Panc1 (cell line): ENCODE results near the gene ALOX15B. TPM values are rescaled to one million over a fixed set of nuclear protein-coding genes. Genes with fewer than 3 reads are reported as not detected.

Experiments used
- ATAC-seq: fragments of 200-7000 bp; cut with Tn5 transposase; 2 replicates; pipeline ENCODE4 v1.9.1; 2020; ENCODE audit warnings: mild to moderate bottlenecking, moderate library complexity
- BruUV-seq: library from RNA; stranded (reverse); fragments of 400-500 nt; replicated peaks from 2 replicates; lab custom pipeline; 2021; lab: Mats Ljungman, UMichigan
- CTCF ChIA-PET: fragments of 300-600 bp; sonication (Branson Sonifier 250); formaldehyde crosslinking; loops from one replicate; lab custom pipeline; 2022; ENCODE audit warnings: antibody characterized with exemption; lab: Charles Lee
- POLR2A ChIA-PET: fragments of 300-600 bp; sonication (Branson Sonifier 250); formaldehyde crosslinking; loops from one replicate; lab custom pipeline; 2022; ENCODE audit warnings: antibody characterized with exemption; lab: Charles Lee
- DNase-seq: peaks from one replicate; pipeline ENCODE4 v3.0.0-alpha.2; 2010; ENCODE audit warnings: low read depth, low spot score
- H3K27ac ChIP-seq: 2 replicates; pipeline ENCODE4 v1.5.1; 2011; ENCODE audit warnings: mild to moderate bottlenecking, low read length, inconsistent platforms
- H3K27me3 ChIP-seq: fragments of 200-500 bp; sonication (Bioruptor generic); 2 replicates; pipeline ENCODE4 v1.6.0; 2014; ENCODE audit warnings: low read length, inconsistent platforms; ENCODE audit not compliant: control insufficient read depth, insufficient read depth
- H3K36me3 ChIP-seq: fragments of 200-500 bp; sonication (Bioruptor generic); 2 replicates; pipeline ENCODE4 v1.5.1; 2014; ENCODE audit warnings: inconsistent platforms, mild to moderate bottlenecking, low read length, moderate library complexity; ENCODE audit not compliant: control insufficient read depth, insufficient read depth
- H3K4me1 ChIP-seq: 2 replicates; pipeline ENCODE4 v1.5.1; 2011; ENCODE audit warnings: inconsistent platforms, mild to moderate bottlenecking, low read length, moderate library complexity; ENCODE audit not compliant: control insufficient read depth, insufficient read depth
- H3K4me3 ChIP-seq, 2 experiments: 2 replicates each; pipeline ENCODE4 v1.5.1; 2011 to 2012; ENCODE audit warnings: low read depth in 2 of 2, low read length in 2 of 2, mild to moderate bottlenecking in 2 of 2, inconsistent platforms in 1 of 2, moderate library complexity in 1 of 2
- H3K9me3 ChIP-seq: fragments of 200-500 bp; sonication (Bioruptor generic); 2 replicates; pipeline ENCODE4 v1.5.1; 2014; ENCODE audit warnings: low read depth, mild to moderate bottlenecking, inconsistent platforms, low read length, moderate library complexity; ENCODE audit not compliant: control insufficient read depth, insufficient read depth
- POLR2AphosphoS5 ChIP-seq: IDR thresholded peaks from 2 replicates; pipeline ENCODE4 v1.6.1; 2012; ENCODE audit warnings: mild to moderate bottlenecking, low read depth, low read length, moderate library complexity
- SIN3A ChIP-seq: IDR thresholded peaks from 2 replicates; pipeline ENCODE4 v1.6.1; 2012; ENCODE audit warnings: low read depth, mild to moderate bottlenecking, low read length, moderate library complexity, borderline replicate concordance; ENCODE audit not compliant: insufficient read depth
- TCF7L2 ChIP-seq: IDR thresholded peaks from 2 replicates; pipeline ENCODE4 v1.6.1; 2011; ENCODE audit warnings: mild to moderate bottlenecking, low read depth, low read length, inconsistent platforms
- in situ Hi-C: cut with HindIII; loops from 2 replicates; pipeline ENCODE4 v1.10.0; 2016; ENCODE audit warnings: low sequenced_read_pairs, low pct_unique_long_range_greater_than_20kb
- intact Hi-C: fragments of 100-400 bp; cut with micrococcal nuclease; formaldehyde crosslinking; loops from one replicate; pipeline ENCODE4 v1.10.0; 2022; ENCODE audit not compliant: unreplicated experiment
- total RNA-seq: library from RNA; stranded (reverse); gene quantifications from one replicate; pipeline ENCODE4 v1.2.1, GENCODE V29; 2021; ENCODE audit not compliant: unreplicated experiment
- TF ChIP-seq, protein P1 (sequence below), 2 experiments: IDR thresholded peaks; 2 replicates each; pipeline ENCODE4 v1.6.1; 2011 to 2012; ENCODE audit warnings: low read depth in 2 of 2, control low read depth in 1 of 2, low read length in 1 of 2, mild to moderate bottlenecking in 1 of 2, moderate library complexity in 1 of 2; ENCODE audit not compliant: insufficient read depth in 1 of 2
- TF ChIP-seq, protein P2 (sequence below): fragments of 450-650 bp; IDR thresholded peaks from 2 replicates; pipeline ENCODE4 v1.5.1; 2017; ENCODE audit warnings: mild to moderate bottlenecking

ALOX15B gene
- total RNA-seq, 1 experiment from 2014 or later = not detected

DNA sequence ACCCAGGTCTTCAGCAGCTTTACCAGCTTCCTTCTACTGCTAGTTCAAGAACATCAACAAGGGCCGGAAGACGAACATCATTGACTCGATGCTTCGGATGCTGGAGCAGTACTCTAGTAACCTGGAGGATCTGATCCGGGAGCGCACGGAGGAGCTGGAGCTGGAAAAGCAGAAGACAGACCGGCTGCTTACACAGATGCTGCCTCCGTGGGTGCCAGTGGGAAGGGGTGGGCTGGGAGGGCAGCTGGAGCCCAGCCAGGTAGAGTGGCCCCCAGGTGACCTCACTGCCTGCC, 24.4 kb upstream of the ALOX15B start:
- ATAC-seq (no peak), DNase-seq (no peak)
- H3K4me3 ChIP-seq = no peak overlapping the region
- H3K27ac ChIP-seq = no peak overlapping the region
- no TSS peak for BruUV-seq
- TF ChIP-seq POLR2AphosphoS5 (no peak), SIN3A (no peak), TCF7L2 (no peak)
- TF ChIP-seq, protein P1, sequence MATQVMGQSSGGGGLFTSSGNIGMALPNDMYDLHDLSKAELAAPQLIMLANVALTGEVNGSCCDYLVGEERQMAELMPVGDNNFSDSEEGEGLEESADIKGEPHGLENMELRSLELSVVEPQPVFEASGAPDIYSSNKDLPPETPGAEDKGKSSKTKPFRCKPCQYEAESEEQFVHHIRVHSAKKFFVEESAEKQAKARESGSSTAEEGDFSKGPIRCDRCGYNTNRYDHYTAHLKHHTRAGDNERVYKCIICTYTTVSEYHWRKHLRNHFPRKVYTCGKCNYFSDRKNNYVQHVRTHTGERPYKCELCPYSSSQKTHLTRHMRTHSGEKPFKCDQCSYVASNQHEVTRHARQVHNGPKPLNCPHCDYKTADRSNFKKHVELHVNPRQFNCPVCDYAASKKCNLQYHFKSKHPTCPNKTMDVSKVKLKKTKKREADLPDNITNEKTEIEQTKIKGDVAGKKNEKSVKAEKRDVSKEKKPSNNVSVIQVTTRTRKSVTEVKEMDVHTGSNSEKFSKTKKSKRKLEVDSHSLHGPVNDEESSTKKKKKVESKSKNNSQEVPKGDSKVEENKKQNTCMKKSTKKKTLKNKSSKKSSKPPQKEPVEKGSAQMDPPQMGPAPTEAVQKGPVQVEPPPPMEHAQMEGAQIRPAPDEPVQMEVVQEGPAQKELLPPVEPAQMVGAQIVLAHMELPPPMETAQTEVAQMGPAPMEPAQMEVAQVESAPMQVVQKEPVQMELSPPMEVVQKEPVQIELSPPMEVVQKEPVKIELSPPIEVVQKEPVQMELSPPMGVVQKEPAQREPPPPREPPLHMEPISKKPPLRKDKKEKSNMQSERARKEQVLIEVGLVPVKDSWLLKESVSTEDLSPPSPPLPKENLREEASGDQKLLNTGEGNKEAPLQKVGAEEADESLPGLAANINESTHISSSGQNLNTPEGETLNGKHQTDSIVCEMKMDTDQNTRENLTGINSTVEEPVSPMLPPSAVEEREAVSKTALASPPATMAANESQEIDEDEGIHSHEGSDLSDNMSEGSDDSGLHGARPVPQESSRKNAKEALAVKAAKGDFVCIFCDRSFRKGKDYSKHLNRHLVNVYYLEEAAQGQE (IDR thresholded peaks at IDR 0.05; ENCODE audit: insufficient read depth in 1 of 2, low read depth in 2 of 2, low read length in 1 of 2) = no peak
- TF ChIP-seq, protein P2, sequence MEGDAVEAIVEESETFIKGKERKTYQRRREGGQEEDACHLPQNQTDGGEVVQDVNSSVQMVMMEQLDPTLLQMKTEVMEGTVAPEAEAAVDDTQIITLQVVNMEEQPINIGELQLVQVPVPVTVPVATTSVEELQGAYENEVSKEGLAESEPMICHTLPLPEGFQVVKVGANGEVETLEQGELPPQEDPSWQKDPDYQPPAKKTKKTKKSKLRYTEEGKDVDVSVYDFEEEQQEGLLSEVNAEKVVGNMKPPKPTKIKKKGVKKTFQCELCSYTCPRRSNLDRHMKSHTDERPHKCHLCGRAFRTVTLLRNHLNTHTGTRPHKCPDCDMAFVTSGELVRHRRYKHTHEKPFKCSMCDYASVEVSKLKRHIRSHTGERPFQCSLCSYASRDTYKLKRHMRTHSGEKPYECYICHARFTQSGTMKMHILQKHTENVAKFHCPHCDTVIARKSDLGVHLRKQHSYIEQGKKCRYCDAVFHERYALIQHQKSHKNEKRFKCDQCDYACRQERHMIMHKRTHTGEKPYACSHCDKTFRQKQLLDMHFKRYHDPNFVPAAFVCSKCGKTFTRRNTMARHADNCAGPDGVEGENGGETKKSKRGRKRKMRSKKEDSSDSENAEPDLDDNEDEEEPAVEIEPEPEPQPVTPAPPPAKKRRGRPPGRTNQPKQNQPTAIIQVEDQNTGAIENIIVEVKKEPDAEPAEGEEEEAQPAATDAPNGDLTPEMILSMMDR = no peak
- ChIA-PET POLR2A (no interaction called here), CTCF (no interaction called here)
- intact Hi-C loops (no loop called here), in situ Hi-C loops (no loop called here)
- H3K36me3 ChIP-seq = no peaks in the 10 kb centered on the region
- H3K9me3 ChIP-seq = no peaks in the 10 kb centered on the region
- no peaks in the 10 kb centered on the region for H3K4me1 ChIP-seq
- H3K27me3 ChIP-seq = no peaks in the 10 kb centered on the region

DNA sequence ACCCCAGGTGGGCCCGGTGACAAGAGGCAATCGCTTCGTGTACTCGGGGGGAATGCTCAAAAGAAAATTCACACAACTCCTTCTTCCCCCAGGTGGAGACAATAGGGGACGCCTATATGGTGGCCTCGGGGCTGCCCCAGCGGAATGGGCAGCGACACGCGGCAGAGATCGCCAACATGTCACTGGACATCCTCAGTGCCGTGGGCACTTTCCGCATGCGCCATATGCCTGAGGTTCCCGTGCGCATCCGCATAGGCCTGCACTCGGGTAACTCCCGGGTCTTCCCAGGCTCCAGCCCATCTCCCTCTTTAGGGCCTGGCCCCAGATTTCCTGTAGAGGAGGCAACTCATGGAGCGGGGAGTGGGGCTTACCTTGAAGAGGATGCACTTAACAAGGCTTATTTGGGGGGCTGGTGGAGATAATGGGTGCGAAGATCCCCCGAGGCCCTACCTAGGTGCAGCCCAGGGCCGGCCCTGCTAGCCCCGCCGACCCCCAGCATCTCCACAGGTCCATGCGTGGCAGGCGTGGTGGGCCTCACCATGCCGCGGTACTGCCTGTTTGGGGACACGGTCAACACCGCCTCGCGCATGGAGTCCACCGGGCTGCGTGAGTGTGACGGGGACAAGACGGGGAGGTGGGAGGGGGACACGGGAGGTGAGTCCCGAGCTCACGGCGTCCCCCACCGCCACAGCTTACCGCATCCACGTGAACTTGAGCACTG, 23.5 kb upstream of the ALOX15B start:
- CTCF ChIA-PET = interaction anchor here (0.5 kb wide), 1 partner anchor 654 kb away, joined by 4 read pairs; no protein-coding TSS in a partner anchor
- Histone ChIP-seq H3K4me3 (no peak overlapping the region), H3K27me3 (no peaks in the 10 kb centered on the region), H3K9me3 (no peaks in the 10 kb centered on the region), H3K4me1 (no peaks in the 10 kb centered on the region), H3K36me3 (no peaks in the 10 kb centered on the region), H3K27ac (no peak overlapping the region)
- POLR2A ChIA-PET = no interaction called here
- ATAC-seq (no peak), DNase-seq (no peak)
- no TSS peak for BruUV-seq
- in situ Hi-C loops (no loop called here), intact Hi-C loops (no loop called here)
- TF ChIP-seq, protein P1 (IDR thresholded peaks at IDR 0.05; ENCODE audit: insufficient read depth in 1 of 2, low read depth in 2 of 2, low read length in 1 of 2) = no peak
- TF ChIP-seq SIN3A = no peak
- TF ChIP-seq TCF7L2 = no peak
